Kasumi-1 (cell line): Measurements from ENCODE around the gene USP4.
A peak's percentile ranks its signal among the peaks of the same experiment; 100 is the strongest.
"Not testable (repeated sequence)": the region's sequence is repeated elsewhere in the genome, so short reads cannot be mapped to it uniquely, and the experiment has no call there.

Experiments used
- DNase-seq, 2 experiments: peaks; one replicate each; lab custom pipeline; 2025; lab: John Stamatoyannopoulos, UW

The USP4 gene

DNA sequence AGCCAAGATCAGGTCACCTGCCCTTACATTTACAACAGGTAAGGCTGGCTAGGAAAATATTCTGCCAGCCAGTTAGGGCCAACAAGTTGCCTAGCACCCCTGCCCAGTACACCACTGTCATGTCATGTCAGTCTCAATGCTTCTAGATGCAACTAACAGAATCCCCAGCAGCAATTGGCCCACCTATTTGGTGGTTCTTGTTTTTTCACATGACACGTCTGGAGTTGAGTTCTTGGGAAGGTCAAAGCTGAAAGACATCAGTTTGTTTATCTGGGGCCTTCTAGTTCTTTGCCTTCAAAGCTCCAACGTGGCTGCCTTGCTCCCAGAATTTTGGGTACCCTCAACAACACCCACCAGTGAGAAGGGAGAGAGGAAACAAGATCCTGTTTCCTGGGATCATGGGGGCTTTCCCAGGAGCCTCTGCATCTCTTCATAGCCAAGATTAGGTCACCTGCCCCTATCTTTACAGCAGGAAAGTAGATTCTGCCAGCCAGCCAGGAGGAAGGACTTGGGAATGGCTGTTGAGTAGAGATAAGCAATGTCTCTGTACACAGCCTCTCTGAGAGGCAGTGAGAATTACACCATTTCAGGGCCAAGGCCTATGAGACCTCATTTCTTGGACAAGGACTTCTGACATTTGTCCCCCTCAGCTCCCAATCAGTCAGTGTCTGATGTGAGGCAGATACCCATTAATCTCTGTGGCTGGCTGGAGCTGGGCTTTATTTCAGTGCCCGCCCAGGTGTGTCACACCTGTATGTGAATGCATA, 9.7 kb upstream of the USP4 start:
- DNase-seq: no peak

DNA sequence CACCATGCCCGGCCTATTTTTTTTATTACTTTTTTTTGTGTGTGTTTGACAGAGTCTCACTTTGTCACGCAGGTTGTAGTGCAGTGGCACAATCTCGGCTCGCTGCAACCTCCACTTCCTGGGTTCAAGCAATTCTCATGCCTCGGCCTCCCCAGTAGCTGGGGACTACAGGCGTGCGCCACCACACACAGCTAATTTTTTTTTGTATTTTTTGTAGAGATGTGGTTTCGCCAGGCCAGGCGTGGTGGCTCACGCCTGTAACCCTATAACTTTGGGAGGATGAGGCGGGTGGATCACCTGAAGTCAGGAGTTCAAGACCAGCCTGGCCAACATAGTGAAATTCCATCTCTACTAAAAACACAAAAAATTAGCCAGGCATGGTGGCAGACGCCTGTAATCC, 8.5 kb upstream of the USP4 start:
- DNase-seq: not testable (repeated sequence)

DNA sequence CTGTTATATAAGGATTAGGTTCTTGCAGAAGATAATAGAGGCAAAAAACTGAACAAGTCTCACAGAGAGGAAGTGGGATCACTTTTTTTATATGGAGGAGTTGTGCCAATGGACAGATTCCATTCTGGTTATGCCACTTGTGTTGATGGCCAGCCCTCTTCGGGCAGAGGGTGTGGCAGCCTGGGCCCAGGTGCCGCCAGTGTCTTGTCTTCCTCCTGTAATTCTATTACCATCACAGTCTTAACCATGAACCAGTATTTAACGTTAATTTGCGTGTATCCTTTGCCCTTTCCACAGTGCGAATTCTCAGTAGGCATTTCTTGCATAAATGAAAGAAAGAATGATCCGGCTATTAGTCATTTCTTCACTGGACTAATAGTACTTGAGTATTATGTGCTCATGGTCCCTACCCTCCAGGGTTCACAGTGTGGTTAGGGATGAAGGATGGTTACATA, 7.0 kb upstream of the USP4 start:
- DNase-seq: no peak

DNA sequence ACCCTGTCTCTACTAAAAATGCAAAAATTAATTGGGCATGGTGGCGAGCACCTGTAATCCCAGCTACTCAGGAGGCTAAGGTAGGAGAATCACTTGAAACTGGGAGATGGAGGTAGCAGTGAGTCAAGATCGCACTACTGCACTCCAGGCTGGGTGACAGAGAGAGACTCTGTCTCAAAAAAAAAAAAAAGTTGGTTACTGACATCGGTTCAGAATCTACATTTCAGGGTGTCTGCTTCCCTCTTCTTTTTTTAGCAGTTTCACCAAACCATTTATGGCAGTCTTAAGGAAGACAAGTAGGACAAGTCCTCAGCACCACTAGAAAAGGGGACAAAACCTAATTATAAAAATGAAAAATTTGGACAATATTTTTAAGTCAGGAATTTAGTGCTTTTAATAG, 3.3 kb upstream of the USP4 start:
- DNase-seq: peak; percentile 35 to 62

DNA sequence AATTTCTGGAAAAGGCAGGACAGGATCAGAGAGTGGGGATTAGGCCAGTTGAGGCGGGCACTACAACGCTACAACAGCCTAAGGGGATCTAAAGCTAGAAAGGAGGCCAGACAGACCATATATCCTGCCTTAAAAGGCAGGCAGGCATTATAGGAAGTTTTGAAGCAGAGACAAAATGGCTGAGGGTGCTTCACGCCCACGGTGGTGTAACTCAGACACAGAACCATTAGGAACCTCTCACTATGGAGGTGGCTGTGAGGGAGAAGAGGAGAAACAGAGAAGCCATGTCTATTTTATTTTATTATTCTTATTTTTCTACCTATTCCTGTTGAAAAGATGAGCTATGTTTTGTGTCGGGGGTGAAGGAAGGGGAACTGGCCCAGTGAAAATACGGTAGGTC, 2.1 kb upstream of the USP4 start:
- DNase-seq: no peak

DNA sequence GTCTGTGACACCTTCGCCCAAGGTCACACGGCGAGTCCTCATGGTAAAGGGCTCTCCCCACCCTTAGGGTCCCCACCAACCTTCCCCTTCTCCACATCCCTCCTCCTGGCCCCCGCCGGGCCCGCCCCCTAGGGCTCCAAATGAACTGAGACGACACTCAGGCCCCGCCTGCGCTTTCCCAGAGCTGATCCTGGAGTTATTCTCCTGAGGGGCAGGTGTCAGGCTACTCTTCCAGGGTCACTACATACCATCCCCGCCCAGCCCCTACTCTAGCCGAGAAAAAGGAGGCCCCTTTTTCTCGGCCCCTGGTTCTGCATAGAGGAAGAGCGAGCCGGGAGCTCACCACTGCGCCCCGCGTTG, 292 bp downstream of the USP4 start:
- peak; percentile 40 to 64 for DNase-seq

DNA sequence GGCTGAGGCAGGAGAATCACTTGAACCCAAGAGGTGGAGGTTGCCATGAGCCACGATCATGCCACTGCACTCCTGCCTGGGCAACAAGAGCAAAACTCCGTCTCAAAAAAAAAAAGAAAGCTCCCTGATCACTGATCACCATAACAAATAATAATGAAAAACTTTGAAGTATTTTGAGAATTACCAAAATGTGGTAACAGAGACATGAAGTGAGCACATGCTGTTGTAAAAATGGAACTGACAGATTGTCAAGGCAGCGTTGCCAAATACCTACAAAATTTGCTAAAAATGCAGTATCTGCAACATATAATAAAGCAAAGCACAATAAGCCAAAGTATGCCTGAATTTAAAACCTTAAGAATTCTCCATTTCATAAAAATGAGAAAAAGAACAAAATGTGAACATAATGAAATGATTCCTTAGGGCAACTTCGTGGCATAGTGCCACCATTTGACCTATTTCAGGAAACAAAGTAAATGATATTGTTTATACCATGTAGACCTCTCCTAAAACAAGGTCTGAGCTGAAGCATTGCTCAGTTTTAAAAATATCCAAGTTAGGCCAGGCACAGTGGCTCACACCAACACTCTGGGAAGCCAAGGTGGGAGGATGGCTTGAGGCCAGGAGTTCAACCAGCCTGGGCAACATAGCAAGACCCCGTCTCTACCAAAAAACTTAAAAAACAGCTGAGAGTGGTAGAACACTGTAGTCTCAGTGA, 5.8 kb downstream of the USP4 start:
- DNase-seq: no peak

DNA sequence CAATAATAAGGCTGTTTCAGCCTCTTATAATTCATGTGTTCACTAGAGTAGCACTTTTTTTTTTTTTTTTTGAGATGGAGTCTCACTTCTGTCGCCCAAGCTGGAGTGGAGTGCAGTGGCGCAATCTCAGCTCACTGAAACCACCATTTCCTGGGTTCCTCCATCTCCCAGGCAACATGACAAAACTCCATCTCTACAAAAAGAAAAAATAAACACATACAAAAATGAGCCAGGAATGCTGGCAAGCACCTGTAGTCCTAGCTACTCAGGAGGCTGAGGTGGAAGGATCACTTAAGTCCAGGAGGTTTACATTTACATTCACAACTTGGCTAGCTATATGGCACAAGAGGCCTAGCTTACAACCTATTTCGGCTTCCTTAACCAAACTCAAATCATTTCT, 6.8 kb downstream of the USP4 start:
- DNase-seq: peak in 1 of 2 experiments; percentile 25

DNA sequence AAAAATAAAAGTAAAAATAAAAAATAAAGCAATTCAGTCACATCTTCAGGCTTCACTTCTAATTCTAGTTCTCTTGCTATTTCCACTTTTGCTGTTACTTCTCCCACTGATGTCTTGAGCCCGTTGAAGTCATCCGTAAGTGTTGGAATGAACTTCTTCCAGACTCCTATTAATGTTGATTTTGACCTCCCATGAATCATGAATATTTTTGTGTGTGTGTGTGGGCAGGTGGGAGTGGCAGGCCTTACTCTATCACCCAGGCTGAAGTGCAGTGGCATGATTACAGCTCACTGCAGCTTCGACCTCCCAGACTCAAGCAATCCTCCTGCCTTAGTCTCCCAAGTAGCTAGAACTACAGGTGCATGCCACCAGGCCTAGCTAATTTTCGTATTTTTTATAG, 10.7 kb downstream of the USP4 start:
- DNase-seq: no peak

DNA sequence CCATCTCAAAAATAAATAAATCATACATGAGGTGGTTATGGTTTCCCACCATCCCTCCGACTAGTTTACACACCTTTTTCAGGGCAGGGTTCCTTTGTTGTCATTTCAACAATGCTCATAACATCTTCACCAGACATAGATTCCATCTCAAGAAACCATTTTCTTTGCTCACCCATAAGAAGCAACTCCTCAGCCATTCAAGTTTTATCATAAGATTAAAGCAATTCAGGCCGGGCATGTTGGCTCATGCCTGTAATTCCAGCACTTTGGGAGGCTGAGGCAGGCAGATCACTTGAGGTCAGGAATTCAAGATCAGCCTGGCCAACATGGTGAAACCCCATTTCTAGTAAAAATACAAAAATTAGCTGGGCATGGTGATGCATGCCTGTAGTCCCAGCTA, 11.5 kb downstream of the USP4 start:
- DNase-seq: not testable (repeated sequence)

DNA sequence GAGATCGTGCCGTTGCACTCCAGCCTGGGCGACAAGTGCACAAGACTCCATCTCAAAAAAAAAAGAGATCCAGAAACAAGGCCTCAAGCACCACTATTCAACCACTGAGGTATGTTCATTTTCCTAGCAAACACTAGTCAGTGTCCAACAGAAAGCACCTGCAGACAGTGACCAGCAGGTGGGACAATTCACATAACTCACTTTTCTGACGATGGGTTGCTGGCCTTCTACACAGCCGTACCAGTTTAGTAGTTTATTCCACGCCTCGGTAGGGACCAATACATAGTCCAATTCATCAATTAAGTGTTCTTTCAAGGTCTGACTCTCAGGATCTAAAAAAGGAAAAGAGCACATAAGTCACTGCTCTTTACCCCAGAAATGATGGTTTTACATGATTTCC, 12.4 kb downstream of the USP4 start:
- DNase-seq: no peak

DNA sequence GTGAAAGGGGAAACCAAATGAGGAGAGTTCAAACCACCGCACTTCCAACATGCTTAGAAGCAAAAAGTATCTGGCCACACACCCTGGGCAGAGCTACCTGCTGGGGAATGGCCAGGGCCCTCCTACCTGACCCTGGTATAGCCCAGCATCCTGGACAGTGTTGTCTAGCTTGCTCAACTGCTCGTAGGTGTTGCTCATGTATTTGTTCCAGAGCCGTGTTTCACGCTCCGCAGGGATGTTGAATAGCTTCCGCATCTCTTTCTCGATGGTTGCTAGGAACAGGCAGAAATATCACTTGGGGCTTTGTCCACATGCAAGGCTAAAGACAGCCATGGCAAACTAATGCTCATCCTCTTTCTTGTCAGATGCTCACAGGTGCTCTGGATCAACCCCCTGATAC, 15.1 kb downstream of the USP4 start:
- DNase-seq: no peak

DNA sequence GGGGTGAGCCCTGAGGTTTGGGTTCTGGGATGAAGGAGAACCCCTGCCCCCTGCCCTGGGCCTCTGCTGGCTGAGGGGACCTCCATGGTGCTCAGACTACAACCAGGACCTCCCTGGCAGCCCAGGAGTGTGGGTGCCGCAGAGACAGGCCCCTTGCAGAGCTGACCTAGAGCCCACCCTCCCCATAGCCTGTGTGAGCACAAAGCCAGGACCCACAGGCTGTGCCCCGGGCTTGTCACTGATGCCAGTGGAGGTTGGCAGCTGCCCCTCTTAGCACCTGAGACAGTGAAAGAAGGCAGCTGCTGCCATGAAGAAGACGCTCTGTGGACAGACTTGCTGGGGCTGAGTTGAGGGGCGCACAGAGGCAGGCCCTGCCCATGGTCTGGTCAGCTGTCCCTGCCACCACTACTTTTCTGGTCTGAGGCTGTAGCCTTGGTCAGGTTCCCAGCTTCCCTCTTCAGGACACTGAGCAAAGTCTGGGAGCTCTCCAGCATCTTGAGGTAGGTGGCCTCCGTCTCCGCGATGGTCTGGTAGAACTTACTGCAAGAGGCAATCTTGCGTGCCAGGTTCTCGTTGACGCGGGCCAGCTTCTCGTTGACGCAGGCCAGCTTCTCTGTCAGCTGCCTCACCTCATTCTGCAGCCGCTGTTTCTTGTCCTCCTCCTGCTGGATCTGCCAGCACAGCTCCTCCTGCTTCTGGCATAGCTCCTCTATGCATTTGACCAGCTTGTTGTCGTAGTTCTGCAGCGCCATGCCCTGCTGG, 23.0 kb downstream of the USP4 start:
- DNase-seq: no peak

DNA sequence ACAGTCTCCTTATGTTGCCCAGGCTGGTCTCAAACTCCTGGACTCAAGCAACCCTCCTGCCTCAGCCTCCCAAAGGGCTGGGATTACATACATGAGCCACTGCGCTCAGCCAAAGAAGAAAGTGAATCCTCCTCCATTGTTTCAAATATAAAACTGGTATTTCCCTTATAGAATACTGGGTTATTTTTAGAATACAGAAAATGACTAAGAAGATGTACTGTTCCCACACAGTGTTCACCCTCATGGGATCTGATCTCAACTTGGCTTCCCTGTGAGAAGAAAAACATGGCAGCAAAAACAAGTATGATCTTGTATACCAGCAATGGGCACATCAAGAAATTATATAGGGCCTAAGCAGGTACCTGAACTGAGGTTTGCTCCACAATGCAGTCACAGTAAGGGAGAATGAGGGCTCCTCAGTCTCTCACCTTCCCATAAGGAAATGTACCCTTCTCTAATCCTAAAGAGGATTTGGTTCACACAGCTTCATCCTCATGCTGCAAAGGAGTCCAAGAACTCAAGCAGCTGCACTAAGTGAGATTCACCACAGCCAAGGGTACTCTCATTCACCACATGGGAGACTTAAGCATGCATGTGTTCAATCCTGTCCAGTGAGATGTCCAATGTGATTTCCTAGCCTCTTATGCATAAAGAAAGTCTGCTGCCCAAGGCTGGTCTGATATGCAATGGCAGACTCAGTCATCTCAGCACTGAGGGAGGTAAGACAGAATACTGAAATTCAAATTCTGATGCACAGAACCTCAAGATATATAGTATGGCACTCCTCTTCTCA, 25.8 kb downstream of the USP4 start:
- DNase-seq: no peak

DNA sequence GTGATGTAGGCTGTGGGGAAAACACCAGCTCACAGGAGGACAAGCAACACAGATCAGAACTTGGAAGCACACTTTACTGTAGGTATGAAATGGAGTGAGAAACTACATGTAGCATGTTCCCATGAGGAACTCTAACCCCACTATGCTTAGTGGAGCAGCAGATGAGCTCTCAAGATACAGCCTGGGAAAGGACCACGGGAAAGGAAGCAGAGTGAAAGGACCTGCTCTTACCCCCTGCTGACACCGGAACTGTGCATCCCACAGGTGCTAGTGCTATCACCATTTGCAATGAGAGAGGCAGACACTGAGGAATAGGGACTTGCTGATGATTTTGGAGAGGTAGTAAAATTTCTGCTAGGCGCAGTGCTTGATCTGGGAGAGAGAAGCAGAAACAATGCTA, 28.6 kb downstream of the USP4 start:
- no peak for DNase-seq

DNA sequence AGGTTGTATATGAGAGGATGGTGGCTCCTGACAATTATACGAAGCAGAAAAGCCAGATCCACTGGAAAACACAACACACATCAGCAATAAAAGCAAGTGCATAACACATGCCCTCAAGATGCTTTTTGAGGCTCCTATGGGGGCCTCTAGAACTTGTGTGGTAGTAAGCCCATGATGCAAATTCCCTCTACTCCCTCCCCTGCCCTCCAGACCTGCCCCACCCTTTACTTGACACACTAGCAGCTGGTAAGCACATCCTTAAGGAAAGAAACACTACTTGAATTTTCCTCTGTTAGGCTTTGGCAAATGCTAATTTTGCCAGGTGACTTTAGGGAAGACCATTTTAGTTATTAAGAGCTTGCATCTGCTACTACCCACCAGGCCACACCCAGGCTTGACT, 29.2 kb downstream of the USP4 start:
- DNase-seq: no peak

DNA sequence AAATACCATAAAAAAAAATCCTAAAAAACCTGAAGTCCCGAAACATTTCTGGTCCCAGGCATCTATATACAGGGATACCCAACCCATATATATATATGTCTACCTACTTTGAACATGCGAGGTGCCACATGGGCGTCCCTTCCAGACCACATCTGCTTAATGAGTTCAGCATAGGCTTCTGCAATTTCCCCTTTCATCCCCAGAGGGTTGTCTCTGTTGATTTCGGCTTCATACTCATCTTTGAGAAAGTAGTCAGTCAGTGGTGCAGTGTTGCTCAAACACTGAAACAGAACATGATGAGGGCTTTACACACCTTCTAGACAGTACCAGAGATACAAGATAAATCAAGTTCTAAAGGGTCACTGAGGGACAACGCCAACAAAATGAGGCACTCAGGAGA, 34.2 kb downstream of the USP4 start:
- no peak for DNase-seq

DNA sequence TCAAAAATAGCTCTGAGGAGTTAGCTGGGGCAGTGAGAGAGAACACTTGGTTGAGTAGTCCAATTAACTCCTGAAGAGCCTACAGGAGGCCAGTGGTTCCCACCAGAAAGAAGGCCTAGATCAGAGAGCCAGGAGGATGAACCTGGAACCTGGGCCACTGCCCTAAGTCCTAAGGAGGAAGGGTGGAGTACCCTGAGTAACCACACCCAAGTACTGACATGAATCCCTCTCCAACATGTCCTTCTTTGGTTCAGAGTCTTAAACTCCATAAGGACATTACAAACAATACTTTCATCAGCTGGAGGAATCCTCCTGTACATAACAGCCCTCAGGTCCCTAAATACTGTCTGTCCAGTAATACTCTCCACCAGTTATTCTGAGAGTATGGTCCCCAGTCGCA, 37.2 kb downstream of the USP4 start:
- DNase-seq: no peak

DNA sequence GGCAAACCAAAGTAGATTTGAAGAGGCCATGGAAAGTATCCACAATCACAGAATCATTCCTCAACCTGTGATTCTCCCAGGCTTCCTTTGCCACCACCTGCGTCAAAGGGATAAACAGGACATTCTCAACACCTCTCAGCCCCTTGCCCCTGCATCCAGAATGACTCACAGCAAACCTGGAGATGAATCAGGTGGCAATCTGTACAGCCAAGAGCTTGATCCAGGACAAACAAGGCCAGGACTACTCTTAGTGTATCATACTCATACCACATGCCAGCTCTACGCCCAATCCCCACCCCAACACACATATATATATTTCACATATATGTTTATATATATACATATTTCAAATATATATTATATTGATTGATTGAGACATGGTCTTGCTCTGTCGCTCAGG, 39.3 kb downstream of the USP4 start:
- no peak for DNase-seq

DNA sequence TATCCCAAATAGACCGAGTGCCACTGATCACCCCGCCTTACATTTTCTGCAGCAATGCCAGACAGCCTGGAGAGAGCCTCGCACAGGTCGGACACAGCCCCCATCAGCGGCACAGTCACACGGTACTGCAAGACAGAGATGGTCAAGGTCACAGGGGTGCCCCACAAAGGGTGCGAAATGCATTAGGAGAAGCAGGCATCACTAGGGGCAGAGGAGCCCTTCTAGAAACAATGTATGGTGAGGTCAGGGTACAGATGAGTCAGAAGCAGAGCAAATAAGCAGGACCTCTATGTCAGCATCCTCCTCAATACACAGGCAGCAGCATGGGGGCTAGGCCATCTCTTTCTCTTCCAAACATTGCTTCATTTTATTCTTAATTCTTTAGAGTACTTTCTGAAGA, 41.3 kb downstream of the USP4 start:
- no peak for DNase-seq

DNA sequence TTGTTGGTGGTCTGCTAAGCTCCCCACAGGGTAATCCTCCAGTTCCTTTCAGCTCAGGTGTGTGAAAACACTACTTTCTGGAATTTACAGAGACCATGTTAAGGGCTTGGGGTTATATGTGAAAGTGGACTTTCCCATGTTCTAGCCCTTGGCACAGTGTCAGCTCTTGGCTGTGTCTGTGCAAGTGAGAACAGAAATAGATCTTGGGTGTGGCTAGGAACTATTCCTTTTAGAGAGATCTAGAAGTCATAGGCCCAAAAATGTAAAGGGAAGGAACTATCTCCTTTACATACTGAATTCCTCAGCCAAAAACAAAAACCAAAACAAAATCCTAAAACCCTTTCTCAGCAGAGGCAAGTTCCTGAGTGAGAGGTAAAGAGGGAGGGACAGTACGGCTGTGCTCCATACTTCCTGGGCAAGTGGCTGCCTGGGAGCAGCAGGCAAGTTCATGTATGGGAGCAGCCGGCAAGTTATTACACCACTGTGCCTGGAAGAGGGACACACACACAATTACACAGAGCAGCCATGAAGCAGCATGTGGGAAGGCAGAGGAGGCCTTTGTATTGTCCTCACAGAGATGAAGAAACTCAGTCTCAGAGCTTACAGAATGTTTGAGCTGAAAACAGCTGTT, 43.0 kb downstream of the USP4 start:
- DNase-seq: no peak
